GM18499 (cell line): ENCODE data around the gene POLA2.

Experiments
- ATAC-seq: cut with Tn5 transposase; IDR thresholded peaks from one replicate; pipeline ENCODE4 v1.9.1; 2021; ENCODE audit warnings: moderate number of reproducible peaks; ENCODE audit not compliant: insufficient read depth, unreplicated experiment

POLA2 gene

DNA sequence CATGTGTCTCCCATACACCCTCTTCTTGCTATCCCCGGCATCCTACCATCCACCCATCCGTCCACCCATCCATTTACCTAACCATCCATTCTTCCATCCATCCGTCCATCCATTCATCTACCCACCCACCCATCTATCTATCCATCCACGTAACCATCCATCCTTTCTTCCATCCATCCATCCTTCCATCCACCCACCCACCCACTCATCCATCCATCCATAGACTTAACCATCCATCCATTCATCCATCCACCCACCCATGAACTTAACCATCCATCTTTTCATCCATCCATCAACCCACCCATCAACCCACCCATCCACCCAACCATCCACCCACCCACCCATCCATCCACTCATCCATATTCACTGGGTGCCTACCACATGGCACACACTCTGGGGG lies 42.3 kb downstream of the POLA2 start:
- no peak for ATAC-seq

DNA sequence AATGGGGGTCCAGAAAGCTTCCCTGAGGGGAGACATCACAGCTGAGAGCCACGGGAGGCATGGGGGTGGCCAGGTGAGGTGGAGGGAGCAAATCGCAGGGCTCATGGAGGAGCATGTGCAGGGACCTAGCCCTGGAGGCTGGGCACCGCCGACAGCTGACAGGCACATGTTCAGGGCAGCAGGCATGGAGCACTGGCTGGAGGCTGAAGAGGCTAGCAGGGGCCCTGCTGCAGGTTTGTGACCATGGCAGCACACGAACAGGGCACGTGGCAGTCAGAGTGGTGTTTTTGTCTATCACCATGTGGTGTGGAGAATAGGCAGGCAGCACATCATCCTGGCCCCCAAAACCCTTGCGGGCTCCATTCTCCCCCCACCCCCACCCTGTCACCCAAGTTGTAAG lies 42.9 kb downstream of the POLA2 start:
- no peak for ATAC-seq

DNA sequence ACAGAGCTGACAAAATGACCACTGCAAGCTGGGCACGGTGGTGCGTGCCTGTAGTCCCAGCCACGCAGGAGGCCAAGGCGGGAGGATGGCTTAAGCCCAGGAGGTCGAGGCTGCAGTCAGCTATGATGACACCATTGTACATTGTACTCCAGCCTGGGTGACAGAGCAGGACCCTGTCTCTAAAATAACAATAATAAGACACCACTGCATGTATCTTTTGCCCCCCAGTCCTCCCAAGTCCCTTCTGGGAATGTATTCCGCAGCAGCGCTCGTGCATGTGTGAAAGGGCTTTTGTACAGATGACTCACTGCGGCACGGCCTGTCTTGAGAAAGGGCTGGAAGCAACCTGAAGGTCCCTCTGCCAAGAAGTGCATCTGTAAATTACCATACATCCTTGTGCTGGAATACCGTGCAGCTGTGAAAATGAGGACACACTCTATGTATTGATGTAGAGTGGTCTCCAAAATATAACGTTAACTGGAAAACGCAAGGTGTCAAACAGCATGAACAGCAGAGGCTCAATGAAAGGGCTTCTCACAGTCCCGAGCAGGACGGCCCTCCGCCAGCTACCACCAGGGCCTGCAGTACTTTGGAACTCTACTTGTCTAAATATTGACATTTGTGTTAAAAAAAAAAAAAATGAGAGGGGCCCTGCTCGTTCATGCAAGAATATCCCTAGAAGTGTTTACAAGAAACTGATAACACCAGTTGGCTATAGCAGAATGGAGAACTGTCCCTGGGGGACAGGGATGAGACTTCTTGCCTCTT lies 43.9 kb downstream of the POLA2 start:
- no peak for ATAC-seq

DNA sequence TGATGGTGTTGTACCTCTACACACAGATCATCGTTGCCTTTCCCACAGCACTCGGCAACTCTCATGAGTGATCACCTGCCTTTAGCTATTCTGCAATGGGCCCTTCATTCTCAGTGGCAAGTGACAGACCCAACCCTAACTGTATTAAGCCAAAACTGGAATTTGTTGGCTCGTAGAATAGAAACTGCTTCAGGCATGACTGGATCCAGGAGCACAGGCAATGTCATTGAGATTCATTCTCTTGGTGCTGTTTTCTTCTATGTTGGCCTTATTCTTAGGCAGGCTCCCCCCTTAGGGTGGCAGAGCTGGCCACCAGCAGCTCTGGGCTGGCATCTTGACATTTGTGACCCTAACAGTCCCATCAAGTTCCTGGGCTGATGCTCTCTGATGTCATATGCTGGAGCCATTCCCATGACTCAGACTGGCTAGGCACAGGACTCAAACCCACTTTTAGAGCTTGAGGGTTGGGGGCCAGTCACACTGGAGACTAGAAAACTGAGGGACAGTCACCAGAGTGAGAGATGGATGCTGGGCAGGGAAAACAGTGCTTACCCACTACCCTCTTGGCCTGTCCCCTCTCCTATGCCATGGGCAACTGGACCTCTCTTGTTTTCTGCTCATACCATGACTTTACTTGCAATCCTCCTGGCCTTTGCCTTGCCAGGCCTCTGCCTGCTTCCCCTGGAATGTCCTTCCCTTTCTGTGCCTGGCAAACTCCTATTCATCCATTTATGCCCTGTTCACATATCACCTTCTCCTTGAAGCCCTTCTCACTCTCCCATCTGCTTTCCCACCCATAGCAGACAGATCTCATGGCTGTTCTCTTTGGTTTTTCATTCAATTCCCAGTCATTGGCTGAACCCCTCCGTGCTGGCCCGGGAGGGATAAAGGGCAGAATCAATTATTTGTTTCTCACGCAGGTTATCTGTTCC lies 45.8 kb downstream of the POLA2 start:
- ATAC-seq: no peak

DNA sequence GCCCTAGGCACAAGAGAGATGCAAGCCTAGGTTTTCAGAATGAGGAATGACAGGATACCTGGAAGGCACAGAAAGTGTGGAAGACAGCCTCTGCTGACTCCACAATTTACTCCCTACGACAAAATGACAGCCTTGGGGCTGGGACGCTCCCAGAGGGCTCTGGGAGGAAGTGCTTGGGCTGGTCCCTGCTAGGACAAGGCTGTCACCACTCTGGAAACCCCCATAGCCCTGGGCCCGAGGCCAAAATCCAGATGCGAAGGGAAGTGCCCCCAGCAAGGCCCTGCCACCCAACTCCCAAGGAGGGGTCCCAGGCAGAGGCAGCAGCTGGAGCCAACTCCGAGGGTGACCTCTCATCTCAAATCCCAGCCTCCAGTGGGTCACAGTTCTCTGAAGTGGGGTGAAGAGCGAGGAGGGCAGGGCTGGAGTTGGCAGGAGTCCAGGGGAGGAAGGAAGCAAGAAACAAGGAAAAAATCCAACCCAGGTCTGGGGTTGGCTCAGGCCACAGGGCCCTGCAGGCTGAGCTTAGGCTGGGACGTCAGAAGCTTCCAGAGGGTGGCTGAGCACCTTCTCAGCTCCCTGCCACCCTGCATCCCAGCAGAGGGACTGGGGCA lies 46.6 kb downstream of the POLA2 start:
- ATAC-seq: no peak

DNA sequence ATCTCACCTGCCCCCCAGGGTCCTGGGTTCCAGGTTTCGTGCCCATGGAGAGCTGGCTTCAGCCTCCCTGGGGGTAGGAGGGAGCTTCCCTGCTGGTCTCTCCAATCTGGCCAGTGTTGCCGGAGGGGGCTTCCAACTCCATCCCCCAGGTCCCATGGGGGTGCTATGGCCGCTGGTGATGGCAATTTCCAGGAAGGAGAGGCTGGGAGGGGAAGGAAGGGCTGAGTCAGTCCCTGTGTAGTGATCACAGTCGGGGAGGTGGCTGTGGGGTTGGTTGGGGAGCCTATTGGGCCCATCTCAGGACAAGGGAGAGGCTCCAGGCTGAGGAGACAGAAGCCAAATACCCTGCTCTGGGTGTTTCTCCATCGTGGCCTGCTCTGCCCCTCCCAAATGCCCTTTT lies 47.2 kb downstream of the POLA2 start:
- no peak for ATAC-seq

DNA sequence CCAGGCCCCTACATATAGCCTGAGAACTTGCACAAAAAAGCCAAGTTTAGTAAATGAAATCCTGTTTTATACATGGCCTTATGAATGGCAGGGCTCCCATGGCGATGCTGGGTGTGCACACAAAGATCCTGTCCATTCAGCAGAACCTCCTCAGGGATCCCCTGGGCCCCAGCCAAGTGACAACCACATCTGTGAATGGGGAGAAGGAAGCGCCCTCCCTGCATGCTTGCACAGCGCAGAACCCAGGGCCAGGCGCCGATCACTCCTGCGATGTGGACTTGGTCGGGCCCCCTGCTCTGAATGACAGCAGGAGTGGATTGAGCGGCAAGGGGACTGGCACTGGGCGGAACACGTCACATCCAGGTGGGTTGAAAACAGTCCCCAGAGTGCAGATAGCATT lies 48.5 kb downstream of the POLA2 start:
- ATAC-seq: no peak

DNA sequence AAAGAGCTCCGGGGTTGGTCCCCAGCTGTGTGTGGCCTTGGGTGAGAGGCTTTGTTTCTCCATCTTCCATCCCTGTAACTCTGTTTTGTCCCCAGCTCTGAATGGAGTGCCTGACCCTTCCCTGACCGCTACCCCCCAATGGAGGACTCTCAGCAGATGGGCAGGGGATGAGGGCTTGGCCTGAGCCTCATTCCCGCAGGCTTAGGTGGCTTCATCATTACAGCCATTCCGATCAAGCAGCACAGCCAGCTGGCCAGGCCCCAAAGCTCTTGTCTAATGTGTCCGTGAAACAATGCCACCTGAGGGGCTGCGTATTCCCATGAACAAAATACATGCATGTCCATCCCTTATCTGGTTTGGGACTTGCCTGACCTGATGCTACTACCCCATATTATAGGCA lies 49.0 kb downstream of the POLA2 start:
- no peak for ATAC-seq

DNA sequence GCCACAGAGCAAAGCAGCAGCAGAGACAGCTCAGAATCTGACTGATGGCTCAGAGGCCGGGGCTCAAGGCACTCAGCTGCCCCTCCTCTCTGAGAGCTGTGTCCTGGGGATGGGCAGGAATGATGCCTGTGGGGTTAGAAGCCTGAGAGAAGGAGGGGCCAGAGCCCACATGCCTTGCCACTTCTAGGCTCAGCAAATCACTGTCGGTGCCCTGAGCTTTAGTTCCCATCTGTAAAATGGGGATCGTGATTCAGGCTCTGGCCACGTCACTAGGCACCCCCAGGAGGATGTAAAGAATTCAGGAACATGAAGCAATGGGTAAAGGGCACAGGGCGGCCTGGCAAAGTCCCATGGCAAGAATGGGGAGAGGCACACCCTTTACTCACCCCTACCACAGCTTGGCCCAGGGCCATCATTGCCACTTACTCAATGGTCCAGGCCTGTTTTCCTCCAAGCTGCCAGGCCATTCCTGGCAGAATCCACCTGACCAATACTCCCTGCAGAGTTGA lies 49.5 kb downstream of the POLA2 start:
- no peak for ATAC-seq

DNA sequence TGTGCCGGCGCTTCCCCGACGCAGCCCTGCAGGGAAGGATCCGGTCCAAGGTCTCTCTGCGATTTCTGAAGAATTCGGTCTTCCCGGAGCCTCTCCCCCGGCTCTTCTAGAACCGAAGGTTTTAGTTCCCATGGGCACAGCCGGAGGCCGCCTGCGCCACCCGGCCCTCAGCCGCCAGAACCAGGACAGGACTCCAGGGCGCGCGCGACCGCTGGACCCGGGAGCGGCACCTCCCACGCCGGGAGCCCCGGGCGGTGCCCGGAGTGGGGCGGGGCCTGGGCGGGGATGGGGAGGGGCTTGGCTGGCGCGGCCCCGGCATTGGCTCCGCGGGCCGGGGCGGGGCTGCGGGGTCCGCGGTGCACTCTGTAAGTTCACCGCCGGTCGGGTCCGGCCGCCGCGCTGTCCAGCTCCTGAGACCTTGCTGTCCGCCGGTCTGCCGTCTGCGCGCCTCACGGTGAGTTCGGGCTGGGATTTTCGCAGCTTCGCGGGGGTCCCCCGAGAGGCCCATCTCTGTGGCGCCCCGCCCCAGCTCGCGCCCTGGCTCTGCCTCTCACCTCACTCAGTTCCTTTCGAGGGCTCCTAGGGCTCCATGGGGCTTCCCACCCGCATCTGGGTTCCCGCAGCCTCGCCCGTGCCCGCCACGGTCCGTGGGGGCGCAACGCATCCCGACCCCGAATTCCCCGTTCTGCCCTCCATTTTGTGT lies 52.9 kb downstream of the POLA2 start, which contains the start of gene CDC42EP2:
TSS of gene CDC42EP2 (plus strand) at position 366 of the 703 bp plus-strand sequence. CDS start 6,033 bp downstream, outside the sequence.
- ATAC-seq: no peak

DNA sequence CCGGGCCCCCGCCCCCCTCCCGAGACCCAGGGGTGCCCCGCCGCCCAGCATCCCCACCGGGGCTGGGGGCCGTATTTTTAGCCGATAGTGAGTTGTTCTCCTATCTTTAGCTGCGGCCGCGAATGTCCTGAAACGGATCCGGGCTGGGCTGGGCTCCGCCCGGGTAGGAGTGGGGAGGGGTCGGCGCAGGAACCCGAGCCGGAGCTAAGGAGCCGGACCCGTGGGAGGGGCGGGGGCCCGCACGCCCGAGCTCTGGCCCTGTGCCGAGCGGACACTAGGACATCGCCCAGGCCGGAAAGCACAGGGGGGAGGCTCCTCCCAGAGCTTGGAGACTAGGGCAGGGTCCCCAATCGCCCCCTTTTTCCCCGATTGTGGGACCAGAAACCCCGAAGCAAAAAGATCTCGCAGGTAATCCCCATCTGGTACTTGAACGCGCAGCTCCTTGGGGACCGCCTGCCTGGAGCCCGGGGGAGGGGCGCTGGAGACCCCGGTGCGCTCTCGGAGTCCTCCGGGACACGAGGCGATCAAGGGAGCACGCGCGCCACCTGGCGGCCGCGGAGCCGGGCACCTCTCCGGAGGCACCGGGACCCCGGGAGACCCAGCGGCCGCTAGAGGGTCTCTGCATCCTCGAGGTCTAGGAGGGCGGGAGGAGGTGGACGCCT lies 53.6 kb downstream of the POLA2 start:
- ATAC-seq: no peak

DNA sequence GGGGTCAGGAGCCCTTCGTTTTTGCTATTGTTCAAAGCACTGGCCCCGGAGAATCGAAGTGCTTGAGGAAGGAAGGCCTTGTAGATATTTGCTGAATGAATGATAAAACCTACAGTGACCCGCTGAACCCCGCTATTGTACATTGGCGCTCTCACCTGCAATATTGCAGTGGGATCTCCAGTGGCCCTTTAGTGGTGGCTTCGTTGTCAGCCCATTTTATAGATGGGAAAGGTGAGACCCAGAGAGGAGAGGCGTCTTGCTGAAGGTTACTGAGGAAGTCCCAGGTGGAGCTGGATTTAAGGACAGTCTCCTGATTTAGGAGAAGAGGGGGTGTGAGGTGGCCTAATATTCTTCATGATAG lies 54.1 kb downstream of the POLA2 start:
- no peak for ATAC-seq

DNA sequence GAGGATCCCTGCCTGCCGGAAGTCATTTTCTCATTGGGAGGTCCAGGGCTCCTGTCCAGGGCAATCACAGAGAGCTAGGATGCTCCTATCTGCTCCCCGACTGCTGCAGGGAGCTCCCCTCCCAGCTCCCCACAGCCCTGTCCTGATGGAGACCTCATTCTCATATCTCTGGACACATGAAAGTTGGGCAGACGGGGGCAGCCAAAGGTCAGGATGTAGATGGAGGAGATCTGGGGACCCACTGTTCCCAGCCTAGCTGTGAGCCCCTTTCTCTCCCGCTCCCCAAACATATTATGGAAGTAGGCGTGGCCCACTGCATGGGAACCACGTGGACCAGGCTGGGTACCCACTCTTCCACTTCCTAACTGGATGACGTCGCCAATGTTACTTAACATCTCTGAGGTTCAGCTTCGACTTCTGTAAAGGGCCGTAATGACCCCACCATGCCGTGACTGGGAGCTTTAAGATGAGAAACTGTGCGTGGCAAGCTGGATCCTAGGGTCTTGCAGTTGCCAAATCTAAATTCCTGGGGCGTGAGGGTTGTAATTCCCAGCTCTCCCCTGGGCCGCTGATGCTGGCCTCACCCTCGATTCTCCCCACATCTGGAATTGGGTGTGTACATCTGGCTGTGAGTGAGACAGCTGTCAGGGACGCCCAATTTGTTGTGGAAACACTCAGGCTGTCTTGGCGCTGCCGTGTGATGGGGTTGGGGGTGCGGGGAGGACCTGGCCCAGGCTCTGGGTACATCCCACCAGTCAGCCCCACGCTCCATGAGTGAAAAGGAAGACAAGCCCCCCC lies 54.7 kb downstream of the POLA2 start:
- no peak for ATAC-seq

DNA sequence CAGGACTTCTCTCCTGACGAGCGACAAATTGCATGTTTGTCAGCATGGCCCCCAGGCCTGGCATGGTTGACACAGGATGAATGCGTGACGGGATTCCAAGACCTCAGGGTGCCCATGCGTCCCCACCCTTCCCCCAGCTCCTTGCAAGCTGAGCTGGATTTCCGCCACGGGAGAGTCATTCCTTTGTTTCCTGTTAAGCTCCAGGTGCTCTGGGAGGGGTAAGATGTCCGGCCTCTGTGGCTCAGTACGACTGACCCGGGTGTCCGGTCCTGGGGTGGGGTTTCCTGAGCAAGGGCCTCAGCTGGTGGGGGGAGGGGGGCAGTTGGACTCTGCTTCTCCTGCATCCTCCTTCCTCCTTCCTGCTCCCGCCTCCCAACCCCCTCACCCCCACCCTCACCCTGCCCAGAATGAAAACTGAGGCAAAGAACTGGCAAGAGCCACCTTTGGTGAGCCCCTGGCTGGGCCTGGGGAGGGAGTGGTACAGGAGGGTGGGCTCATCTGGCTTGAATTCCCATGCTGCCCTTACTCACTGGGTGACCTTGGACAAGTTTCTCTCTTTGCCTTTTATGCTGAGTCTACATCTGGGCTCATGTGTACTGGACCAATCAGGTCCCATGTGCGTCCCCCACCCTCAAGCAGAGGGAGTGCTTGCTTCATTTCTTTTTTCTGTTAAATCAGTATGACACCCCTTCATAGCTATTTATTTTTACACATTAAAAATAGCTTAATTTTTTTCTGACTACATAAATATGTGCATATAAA lies 55.4 kb downstream of the POLA2 start:
- no peak for ATAC-seq

DNA sequence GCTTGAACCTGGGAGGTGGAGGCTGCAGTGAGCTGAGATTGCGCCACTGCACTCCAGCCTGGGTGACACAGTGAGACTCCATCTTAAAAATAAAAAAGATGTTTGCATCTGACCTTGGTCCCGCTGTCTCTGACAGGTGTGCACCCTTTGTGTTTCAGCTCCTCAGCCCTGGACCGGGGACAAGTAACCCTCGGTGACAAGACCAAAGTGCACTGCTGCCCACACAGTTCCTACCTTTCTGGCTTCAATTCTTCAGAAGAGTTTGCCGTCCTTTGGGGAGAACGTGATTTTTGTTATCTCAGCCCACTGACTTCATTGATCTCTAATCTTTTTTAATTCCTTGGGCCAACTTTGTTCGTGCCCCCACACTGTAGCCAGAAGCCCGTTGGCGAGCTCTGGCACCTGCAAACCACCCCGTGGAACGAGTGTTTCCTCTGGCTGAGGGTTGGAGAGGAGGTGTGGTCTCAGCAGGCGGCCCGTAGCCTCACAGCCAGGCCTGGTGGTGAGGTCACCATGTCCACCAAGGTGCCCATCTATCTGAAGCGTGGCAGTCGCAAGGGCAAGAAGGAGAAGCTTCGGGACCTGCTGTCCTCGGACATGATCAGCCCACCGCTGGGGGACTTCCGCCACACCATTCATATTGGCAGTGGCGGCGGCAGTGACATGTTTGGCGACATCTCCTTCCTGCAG lies 58.8 kb downstream of the POLA2 start:
- no peak for ATAC-seq

DNA sequence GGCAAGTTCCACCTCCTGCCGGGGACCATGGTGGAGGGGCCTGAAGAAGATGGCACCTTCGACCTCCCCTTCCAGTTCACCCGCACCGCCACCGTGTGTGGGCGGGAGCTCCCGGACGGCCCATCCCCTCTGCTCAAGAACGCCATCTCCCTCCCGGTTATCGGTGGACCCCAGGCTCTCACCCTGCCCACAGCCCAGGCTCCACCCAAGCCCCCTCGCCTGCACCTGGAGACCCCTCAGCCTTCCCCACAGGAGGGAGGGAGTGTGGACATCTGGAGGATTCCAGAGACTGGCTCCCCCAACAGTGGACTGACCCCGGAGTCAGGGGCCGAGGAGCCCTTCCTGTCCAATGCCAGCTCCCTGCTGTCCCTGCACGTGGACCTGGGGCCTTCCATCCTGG lies 59.3 kb downstream of the POLA2 start:
- no peak for ATAC-seq

DNA sequence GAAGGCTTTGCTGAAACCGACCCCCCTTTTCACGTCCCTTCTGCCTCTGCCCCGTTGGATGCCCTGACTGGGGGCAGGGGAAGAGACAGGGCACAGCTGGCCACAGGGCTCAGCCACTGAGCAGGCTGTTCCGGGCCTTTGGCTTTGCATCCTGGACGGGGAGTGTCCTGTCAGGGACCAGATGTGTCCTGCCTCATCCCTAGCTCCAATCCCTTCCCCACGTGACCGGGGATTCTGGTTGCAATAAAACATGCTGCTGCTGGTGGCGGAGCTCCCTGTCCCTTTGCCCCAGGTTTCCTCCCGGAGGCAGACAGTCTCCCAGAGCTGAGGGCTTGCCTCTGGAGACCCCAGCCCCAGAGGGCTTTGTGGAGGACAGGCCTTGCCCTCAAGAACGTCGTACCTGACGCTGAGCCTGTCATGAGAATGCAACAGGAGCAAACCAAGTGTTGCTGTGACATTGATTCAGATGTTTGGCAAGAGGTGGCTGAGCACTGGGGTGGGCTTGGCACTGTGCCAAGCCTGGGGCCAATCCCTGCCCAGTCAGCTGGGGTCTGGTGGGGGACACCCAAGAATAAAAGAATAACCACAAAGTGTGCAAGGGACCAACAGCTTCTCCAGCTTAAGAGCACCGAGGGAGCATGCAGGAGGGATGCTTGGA lies 60.2 kb downstream of the POLA2 start:
- ATAC-seq: no peak
